Stimulated activated naive CD8-positive, alpha-beta T cell treated with anti-CD3 and anti-CD28 coated beads, Interleukin-15, Interleukin-2, amounts not matched to agents 100 ng/mL and 50 ng/mL, for 24 hours (primary cell): Measurements from ENCODE around the gene MARK1.

Experiments
- H3K27ac Mint-ChIP-seq: one replicate; pipeline ENCODE4 v1.8.0; 2021; ENCODE audit warnings: mild to moderate bottlenecking, mixed read lengths
- H3K27me3 Mint-ChIP-seq: one replicate; pipeline ENCODE4 v1.8.0; 2021; ENCODE audit warnings: mixed read lengths
- H3K36me3 Mint-ChIP-seq: one replicate; pipeline ENCODE4 v1.8.0; 2021; ENCODE audit warnings: low read depth, mixed read lengths
- H3K4me1 Mint-ChIP-seq: one replicate; pipeline ENCODE4 v1.8.0; 2021; ENCODE audit warnings: low read depth, mixed read lengths
- H3K4me3 Mint-ChIP-seq: one replicate; pipeline ENCODE4 v1.8.0; 2021; ENCODE audit warnings: mild to moderate bottlenecking, mixed read lengths
- H3K9me3 Mint-ChIP-seq: one replicate; pipeline ENCODE4 v1.8.0; 2021; ENCODE audit warnings: mixed read lengths

The MARK1 gene

DNA sequence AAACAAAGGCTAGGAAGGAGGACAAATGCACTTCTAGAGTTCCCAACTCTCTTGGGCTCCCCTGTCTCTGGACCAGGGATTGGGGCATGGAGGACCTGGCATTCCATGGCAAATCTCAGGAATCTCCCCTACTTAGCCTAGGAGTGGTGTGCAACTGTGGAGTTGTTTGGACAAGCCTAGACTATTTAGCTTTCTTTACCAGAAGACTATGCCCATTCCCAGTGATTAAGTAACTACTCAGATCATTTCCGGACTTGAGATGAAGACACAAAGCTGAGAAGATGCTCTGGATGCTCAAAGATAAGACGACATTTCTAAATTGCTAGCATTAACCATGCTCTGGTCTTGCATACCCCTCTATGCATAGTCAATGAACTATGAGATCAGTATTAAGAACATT is 13.7 kb upstream of the MARK1 start:
- no peak overlapping the region for H3K4me3 Mint-ChIP-seq
- no peaks in the 10 kb centered on the region for H3K36me3 Mint-ChIP-seq
- H3K4me1 Mint-ChIP-seq, result no peaks in the 10 kb centered on the region
- H3K9me3 Mint-ChIP-seq, result peaks cover 4% of the 10 kb centered on the region
- H3K27ac Mint-ChIP-seq, result no peak overlapping the region
- H3K27me3 Mint-ChIP-seq, result peaks cover 25% of the 10 kb centered on the region

DNA sequence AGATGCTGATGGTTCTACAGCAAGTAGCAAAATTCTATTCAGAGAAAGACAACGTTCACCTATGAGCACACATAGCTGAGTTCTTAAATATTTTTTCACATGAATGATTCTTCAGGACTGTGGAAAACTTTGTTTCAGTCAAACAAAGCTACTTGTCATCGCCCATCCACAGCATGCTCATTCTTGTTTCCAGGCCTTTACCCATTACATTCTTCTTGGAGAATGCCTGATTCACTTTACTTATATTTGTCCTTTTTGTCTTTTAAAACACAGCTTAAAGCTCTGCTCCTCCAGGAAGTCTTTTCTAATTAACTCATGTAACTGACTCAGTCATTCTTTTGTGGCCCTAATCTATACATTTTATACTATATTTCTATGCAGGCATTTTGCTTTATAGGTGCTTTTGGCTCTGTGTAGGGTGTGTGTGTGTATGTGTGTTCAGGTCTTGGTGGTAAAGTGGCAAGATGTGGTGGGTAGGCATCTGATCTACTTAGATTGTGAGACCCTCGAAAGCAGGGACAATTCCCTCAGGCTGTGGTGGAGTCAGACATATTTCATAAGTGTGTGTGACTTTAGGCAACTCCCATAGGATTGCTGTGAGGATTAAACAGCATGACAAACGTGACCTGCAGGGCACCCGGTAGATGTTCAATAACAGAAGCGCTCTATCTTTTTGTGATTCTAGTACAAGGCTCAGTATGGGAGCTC is 11.8 kb upstream of the MARK1 start:
- Mint-ChIP-seq H3K27ac (no peak overlapping the region), H3K27me3 (peaks cover 29% of the 10 kb centered on the region), H3K4me1 (no peaks in the 10 kb centered on the region), H3K36me3 (no peaks in the 10 kb centered on the region), H3K9me3 (peaks cover 4% of the 10 kb centered on the region), H3K4me3 (no peak overlapping the region)

DNA sequence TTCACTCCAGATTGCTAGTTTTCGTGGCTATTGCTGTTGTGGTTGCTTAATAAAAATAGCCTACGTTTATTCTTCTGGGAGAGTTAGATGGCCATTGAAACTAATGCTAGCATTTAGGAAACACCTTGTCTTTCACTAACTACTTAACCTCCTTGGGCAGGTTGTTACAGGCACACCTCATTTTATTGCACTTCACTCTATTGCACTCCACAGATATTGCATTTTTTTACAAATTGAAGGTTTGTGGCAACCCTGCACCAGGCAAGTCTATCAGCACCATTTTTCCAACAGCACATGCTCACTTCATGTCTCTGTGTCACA is 11.3 kb upstream of the MARK1 start:
- H3K27me3 Mint-ChIP-seq, result peaks cover 29% of the 10 kb centered on the region
- H3K4me3 Mint-ChIP-seq, result no peak overlapping the region
- H3K36me3 Mint-ChIP-seq, result no peaks in the 10 kb centered on the region
- no peaks in the 10 kb centered on the region for H3K4me1 Mint-ChIP-seq
- no peak overlapping the region for H3K27ac Mint-ChIP-seq
- H3K9me3 Mint-ChIP-seq, result peaks cover 4% of the 10 kb centered on the region

DNA sequence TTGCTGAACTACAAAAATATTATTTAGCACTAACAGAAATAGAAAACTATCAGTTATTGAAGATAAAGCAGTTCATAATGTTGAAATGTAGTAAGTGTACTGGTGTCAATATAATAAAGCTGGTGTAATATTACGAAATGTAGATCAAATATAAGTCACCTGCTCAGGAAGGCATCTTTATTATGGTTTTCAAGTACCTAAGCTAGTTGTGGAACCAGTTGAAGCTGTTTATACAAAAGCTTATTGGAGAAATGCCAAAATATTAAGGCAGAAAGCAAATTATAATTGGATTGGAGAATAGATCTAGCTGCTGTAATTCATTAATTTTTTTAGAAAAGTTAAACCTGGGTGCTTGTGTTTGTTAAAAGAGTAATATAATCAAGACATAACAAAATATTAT is 6.2 kb upstream of the MARK1 start:
- no peak overlapping the region for H3K27ac Mint-ChIP-seq
- no peak overlapping the region for H3K4me3 Mint-ChIP-seq
- no peaks in the 10 kb centered on the region for H3K36me3 Mint-ChIP-seq
- peaks cover 4% of the 10 kb centered on the region for H3K9me3 Mint-ChIP-seq
- peaks cover 57% of the 10 kb centered on the region for H3K27me3 Mint-ChIP-seq
- H3K4me1 Mint-ChIP-seq, result no peaks in the 10 kb centered on the region

DNA sequence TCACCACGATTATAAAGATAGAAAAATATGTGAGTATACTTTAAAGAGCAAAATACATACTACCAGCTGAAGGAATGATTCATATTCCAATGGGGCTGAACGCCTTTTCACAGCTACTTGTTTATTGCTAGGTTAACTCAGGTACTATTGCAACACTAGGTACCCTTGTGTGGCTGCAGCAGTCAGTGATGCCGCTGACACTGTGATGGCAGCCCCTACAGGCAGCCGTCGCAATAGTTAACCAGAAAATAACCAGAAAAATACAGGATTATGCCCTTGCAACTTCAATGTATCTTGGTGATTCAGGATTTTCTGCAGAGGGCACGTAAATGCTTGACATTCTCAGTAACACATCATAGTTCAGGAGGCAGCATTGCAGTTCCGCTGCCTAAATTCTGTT is 1.6 kb upstream of the MARK1 start:
- peaks cover 17% of the 10 kb centered on the region for H3K4me1 Mint-ChIP-seq
- H3K36me3 Mint-ChIP-seq, result no peaks in the 10 kb centered on the region
- H3K27me3 Mint-ChIP-seq, result peaks cover 71% of the 10 kb centered on the region
- no peak overlapping the region for H3K27ac Mint-ChIP-seq
- H3K4me3 Mint-ChIP-seq, result no peak overlapping the region
- no peaks in the 10 kb centered on the region for H3K9me3 Mint-ChIP-seq

- Mint-ChIP-seq H3K27ac (peak overlapping the region; percentile 81), H3K27me3 (peaks cover 75% of the 10 kb centered on the region), H3K4me1 (peaks cover 17% of the 10 kb centered on the region), H3K9me3 (no peaks in the 10 kb centered on the region), H3K36me3 (no peaks in the 10 kb centered on the region), H3K4me3 (peak overlapping the region; percentile 84)
Measured at GRCh38 chr1:220527279-220527907, 543 bp upstream of the MARK1 start.

- H3K4me1 Mint-ChIP-seq, result peaks cover 17% of the 10 kb centered on the region
- H3K27me3 Mint-ChIP-seq, result peaks cover 72% of the 10 kb centered on the region
- peaks cover 7% of the 10 kb centered on the region for H3K9me3 Mint-ChIP-seq
- peak overlapping the region; percentile 55 for H3K4me3 Mint-ChIP-seq
- H3K27ac Mint-ChIP-seq, result no peak overlapping the region
- no peaks in the 10 kb centered on the region for H3K36me3 Mint-ChIP-seq
Measured at GRCh38 chr1:220528679-220529501, 954 bp downstream of the MARK1 start.

DNA sequence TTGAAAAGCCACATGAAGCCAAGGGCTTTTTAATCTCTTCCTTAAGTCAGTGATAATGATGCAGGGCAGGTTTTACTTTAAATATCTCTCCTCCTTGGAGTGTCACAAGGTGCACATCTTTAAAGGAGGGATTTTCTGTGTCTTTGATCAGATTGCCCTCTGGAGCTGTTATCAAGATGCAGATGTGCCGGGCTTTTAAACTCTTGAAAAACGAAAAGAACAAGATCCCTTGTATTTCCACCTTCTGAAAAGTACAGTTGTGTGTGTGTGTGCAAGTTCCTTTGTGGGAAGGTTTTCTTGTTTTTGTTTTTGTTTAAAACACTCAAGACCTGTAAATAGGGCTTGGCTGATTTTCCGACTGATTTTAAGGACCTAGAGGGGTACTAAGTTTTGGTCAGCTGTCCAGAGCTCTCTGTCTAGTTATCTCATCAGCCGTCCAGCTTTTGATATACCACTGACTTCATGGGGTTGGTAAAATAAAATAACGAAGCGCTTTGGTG is 1.6 kb downstream of the MARK1 start:
- no peaks in the 10 kb centered on the region for H3K36me3 Mint-ChIP-seq
- H3K4me3 Mint-ChIP-seq, result peak overlapping the region; percentile 55
- peaks cover 70% of the 10 kb centered on the region for H3K27me3 Mint-ChIP-seq
- peaks cover 17% of the 10 kb centered on the region for H3K4me1 Mint-ChIP-seq
- H3K27ac Mint-ChIP-seq, result no peak overlapping the region
- H3K9me3 Mint-ChIP-seq, result peaks cover 11% of the 10 kb centered on the region

DNA sequence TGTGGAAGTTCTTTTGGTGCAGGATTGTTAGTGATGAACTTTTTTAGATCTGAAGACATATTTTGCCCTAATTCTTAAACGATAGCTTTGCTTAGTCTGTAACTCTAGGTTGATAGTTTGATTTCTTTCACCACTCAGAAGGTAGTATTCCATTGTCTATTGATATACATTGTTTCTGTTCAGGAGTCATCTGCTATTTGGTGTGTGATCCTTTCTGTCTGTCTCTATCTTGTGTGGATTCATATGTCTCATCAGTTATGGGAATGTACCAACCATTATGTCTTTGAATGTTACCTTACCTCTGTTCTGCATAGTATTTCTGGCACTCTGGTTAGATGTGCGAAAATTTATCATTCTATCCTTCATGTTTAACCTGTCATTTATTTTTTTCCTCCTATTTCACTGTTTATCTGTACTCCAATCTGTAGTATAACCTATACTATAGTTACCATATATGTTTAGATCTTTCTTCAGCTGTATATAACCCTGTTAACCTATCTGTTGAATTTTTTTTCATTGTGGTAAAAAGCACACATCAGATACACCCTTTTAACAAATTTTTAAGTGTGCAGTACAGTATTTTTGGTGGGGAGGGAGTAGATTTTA is 5.7 kb downstream of the MARK1 start:
- Mint-ChIP-seq H3K4me3 (no peak overlapping the region), H3K9me3 (peaks cover 13% of the 10 kb centered on the region), H3K36me3 (no peaks in the 10 kb centered on the region), H3K27me3 (peaks cover 47% of the 10 kb centered on the region), H3K4me1 (peaks cover 7% of the 10 kb centered on the region), H3K27ac (no peak overlapping the region)

DNA sequence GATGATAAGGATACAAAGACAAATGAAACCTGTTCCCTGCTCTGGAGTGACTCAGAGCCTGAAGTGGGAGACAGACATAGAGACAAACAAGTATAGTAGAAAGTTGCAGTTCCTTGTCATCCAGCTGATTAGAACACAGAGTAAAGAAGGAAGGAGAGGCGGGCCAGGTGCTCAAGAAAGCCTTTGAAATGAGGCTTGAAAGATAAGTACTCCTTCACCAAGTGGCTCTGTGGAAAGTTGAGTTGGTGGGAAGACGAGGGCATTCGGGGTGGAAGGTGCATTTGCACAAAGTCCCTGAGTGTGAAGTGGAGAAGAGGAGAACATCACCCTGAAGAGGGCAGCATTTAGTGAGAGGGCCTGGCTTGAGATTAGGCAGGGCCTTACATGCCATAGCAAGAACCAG is 17.0 kb downstream of the MARK1 start:
- H3K4me1 Mint-ChIP-seq, result no peaks in the 10 kb centered on the region
- peaks cover 9% of the 10 kb centered on the region for H3K9me3 Mint-ChIP-seq
- no peak overlapping the region for H3K4me3 Mint-ChIP-seq
- peaks cover 21% of the 10 kb centered on the region for H3K27me3 Mint-ChIP-seq
- no peaks in the 10 kb centered on the region for H3K36me3 Mint-ChIP-seq
- H3K27ac Mint-ChIP-seq, result no peak overlapping the region

DNA sequence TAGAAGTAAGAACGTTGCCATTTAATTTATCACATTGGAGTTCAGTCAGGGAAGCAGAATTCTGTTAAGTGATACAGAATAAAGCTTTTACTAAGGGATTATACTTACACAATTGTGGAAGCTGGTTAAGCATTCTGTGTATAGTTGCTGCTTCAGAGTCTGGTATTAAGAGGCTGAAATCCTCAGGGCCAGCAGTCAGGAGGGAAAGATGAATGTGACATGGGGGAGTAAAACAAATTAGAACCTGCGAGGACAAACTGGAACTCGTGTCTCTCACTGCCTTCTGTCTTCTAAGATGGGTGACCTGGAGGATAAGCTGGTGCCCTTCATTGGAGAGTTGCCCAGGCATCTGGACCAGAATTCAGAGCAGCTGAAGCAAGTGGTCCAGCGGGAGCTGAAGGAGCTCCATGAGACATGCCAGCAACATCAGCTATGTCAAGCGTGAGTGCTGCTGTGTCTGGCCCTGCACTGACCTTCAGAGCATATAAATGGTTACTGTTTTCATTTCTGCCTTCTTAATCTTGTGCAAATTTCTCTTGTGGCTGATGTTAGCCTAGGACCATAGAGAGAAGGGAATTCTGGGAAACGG is 23.0 kb downstream of the MARK1 start:
- no peaks in the 10 kb centered on the region for H3K9me3 Mint-ChIP-seq
- no peaks in the 10 kb centered on the region for H3K4me1 Mint-ChIP-seq
- H3K27me3 Mint-ChIP-seq, result no peaks in the 10 kb centered on the region
- no peak overlapping the region for H3K4me3 Mint-ChIP-seq
- H3K27ac Mint-ChIP-seq, result no peak overlapping the region
- H3K36me3 Mint-ChIP-seq, result no peaks in the 10 kb centered on the region

GRCh38 chr1:220551718-220552117 is 23.8 kb downstream of the MARK1 start:
- H3K4me1 Mint-ChIP-seq, result no peaks in the 10 kb centered on the region
- no peaks in the 10 kb centered on the region for H3K9me3 Mint-ChIP-seq
- H3K27me3 Mint-ChIP-seq, result no peaks in the 10 kb centered on the region
- H3K36me3 Mint-ChIP-seq, result no peaks in the 10 kb centered on the region
- H3K4me3 Mint-ChIP-seq, result no peak overlapping the region
- H3K27ac Mint-ChIP-seq, result no peak overlapping the region

- Mint-ChIP-seq H3K4me1 (no peaks in the 10 kb centered on the region), H3K27me3 (no peaks in the 10 kb centered on the region), H3K27ac (no peak overlapping the region), H3K4me3 (no peak overlapping the region), H3K36me3 (no peaks in the 10 kb centered on the region), H3K9me3 (no peaks in the 10 kb centered on the region)
Measured at GRCh38 chr1:220552672-220553260, 24.8 kb downstream of the MARK1 start.

DNA sequence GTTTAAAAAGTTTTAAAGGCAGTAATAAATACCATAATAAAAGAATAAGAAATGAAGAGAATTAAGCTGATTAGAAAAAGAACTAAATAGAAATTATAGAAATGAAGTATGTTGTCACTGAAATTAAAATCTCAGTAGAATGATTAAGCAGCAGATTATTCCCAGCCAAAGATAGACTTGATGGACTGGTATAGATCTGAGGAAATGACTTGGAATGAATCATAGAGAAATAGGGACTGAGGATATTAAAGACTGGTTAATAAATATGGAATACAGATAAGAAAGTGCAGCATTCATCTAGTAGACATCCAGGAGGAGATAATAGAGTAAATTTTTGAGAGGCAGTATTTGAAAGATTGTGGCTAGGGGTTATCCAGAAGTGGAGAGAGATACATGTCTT is 28.7 kb downstream of the MARK1 start:
- no peaks in the 10 kb centered on the region for H3K4me1 Mint-ChIP-seq
- H3K9me3 Mint-ChIP-seq, result no peaks in the 10 kb centered on the region
- no peak overlapping the region for H3K4me3 Mint-ChIP-seq
- H3K36me3 Mint-ChIP-seq, result no peaks in the 10 kb centered on the region
- no peak overlapping the region for H3K27ac Mint-ChIP-seq
- H3K27me3 Mint-ChIP-seq, result no peaks in the 10 kb centered on the region
